Thymus (tissue), 11 donors: ENCODE measurements around the gene ILRUN. TPM values are rescaled to one million over a fixed set of nuclear protein-coding genes. Genes with fewer than 3 reads are reported as not detected.
"Not testable (repeated sequence)": the region's sequence is repeated elsewhere in the genome, so short reads cannot be mapped to it uniquely, and the experiment has no call there.

Experiments
- DNase-seq, 9 donors: peaks; one replicate each; pipeline ENCODE4 v3.0.0-alpha.2; 2013; ENCODE audit warnings: low spot score in 9 of 9, low read depth in 6 of 9, missing footprints in 1 of 9
- H3K27ac ChIP-seq, 2 donors: one replicate each; pipeline ENCODE4 v1.5.1; 2013; ENCODE audit warnings: control low read depth in 1 of 2, low read depth in 1 of 2, low read length in 1 of 2, mild to moderate bottlenecking in 1 of 2, moderate library complexity in 1 of 2
- H3K27me3 ChIP-seq, 2 donors: one replicate each; pipeline ENCODE4 v1.5.1; 2013; ENCODE audit warnings: low read length in 1 of 2; ENCODE audit not compliant: control insufficient read depth in 2 of 2, insufficient read depth in 1 of 2
- H3K36me3 ChIP-seq, 2 donors: one replicate each; pipeline ENCODE4 v1.5.1; 2013; ENCODE audit warnings: low read length in 1 of 2, mild to moderate bottlenecking in 1 of 2, moderate library complexity in 1 of 2; ENCODE audit not compliant: control insufficient read depth in 2 of 2, insufficient read depth in 2 of 2
- H3K4me1 ChIP-seq, 2 donors: one replicate each; pipeline ENCODE4 v1.5.1; 2013; ENCODE audit warnings: low read length in 2 of 2; ENCODE audit not compliant: control insufficient read depth in 2 of 2, insufficient read depth in 2 of 2
- H3K4me3 ChIP-seq, 2 donors: one replicate each; pipeline ENCODE4 v1.5.1; 2013; ENCODE audit warnings: low read length in 2 of 2, control low read depth in 1 of 2, mild to moderate bottlenecking in 1 of 2
- H3K9me3 ChIP-seq, 2 donors: one replicate each; pipeline ENCODE4 v1.5.1; 2013; ENCODE audit warnings: low read length in 1 of 2, mild to moderate bottlenecking in 1 of 2; ENCODE audit not compliant: control insufficient read depth in 2 of 2, insufficient read depth in 1 of 2
- WGBS: extraction: QIAGEN DNeasy Blood & Tissue Kit; methylation state at CpG from one replicate; pipeline ENCODE4 v1.1.7; 2013; 5-methylcytosine and 5-hydroxymethylcytosine counted together
- polyA plus RNA-seq: library from polyadenylated mRNA; stranded (reverse); fragments of 200-250 nt; gene quantifications from one replicate; pipeline ENCODE4 v1.2.3, GENCODE V29; 2013
- total RNA-seq: library from RNA; stranded (reverse); fragments of 120-200 nt; gene quantifications from one replicate; pipeline ENCODE4 v1.2.4, GENCODE V29; 2013
- donor health status: healthy.

Gene ILRUN
- total and polyA plus RNA-seq, 2 donors: 17.4 to 35.5 TPM

GRCh38 chr6:34663831-34664255 lies 32.7 kb downstream of the ILRUN start:
- DNase-seq: no peak
- H3K27me3 ChIP-seq: no peaks in the 10 kb centered on the region
- no peaks in the 10 kb centered on the region for H3K36me3 ChIP-seq
- H3K9me3 ChIP-seq: no peaks in the 10 kb centered on the region
- no peak overlapping the region for H3K4me3 ChIP-seq
- H3K4me1 ChIP-seq: peaks cover 3 to 6% of the 10 kb centered on the region in 2 donors
- no peak overlapping the region for H3K27ac ChIP-seq
- WGBS: 83% methylated on average over 5 of the region's 5 CpGs

GRCh38 chr6:34663371-34663770 lies 33.2 kb downstream of the ILRUN start:
- no peak for DNase-seq
- H3K9me3 ChIP-seq: no peaks in the 10 kb centered on the region
- H3K4me3 ChIP-seq: no peak overlapping the region
- peaks cover 3 to 6% of the 10 kb centered on the region in 2 donors for H3K4me1 ChIP-seq
- no peaks in the 10 kb centered on the region for H3K36me3 ChIP-seq
- no peak overlapping the region for H3K27ac ChIP-seq
- WGBS: 95% methylated on average over 2 of the region's 2 CpGs
- H3K27me3 ChIP-seq: no peaks in the 10 kb centered on the region

DNA sequence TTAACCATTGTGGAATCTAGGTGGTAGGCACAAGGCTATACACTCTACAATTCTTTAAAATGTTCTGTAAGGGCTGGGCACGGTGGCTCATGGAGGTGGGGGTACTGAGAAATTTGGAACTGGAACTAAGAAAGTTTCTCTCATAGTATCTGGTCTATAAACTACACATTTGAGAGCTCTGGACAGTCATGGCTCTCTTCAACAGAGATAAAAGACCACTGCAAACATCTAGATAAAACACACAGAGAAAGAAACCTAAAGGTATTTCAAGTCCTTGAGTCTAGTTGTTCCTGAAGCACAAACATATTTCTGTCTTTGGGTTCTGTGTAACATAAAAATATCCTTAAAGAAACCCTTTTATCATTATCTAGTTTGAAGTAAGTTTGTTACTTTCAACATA lies 35.2 kb downstream of the ILRUN start:
- no peak overlapping the region for H3K4me3 ChIP-seq
- no peaks in the 10 kb centered on the region for H3K27me3 ChIP-seq
- no peak for DNase-seq
- H3K27ac ChIP-seq: no peak overlapping the region
- H3K9me3 ChIP-seq: no peaks in the 10 kb centered on the region
- 97% methylated on average over 1 of the region's 1 CpG for WGBS
- peaks cover 19 to 24% of the 10 kb centered on the region in 2 donors for H3K4me1 ChIP-seq
- H3K36me3 ChIP-seq: no peaks in the 10 kb centered on the region

GRCh38 chr6:34658605-34659265 lies 37.8 kb downstream of the ILRUN start:
- WGBS: 98% methylated on average over 7 of the region's 7 CpGs
- Histone ChIP-seq H3K9me3 (no peaks in the 10 kb centered on the region), H3K36me3 (peaks cover 0 to under 1% of the 10 kb centered on the region in 2 donors), H3K27me3 (no peaks in the 10 kb centered on the region), H3K4me3 (no peak overlapping the region), H3K4me1 (peaks cover 18 to 24% of the 10 kb centered on the region in 2 donors), H3K27ac (no peak overlapping the region)
- DNase-seq: no peak

DNA sequence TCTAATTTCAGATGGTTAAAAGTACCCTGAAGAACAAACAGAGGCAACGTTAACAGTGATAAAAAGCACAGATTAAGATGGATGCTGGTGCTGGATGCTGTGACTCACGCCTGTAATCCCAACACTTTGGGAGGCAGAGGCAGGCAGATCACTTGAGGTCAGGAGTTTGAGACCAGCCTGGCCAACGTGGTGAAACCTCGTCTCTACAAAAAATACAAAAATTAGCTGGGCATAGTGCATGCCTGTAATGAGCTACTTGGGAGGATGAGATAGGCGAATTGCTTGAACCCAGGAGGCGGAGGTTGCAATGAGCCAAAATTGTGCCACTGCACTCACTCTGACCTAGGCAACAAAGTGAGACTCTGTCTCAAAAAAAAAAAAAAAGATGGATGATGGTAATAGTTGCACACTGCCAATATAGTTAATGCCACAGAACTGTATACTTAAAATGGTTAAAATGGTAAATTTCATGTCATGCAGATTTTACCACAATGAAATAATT lies 38.5 kb downstream of the ILRUN start:
- not testable (repeated sequence) for H3K36me3 ChIP-seq, H3K27me3 ChIP-seq, H3K4me3 ChIP-seq, DNase-seq, H3K9me3 ChIP-seq
- H3K4me1 ChIP-seq: peaks cover 18 to 24% of the 10 kb centered on the region in 2 donors
- peak overlapping the region in 1 of 2 donors; percentile 82 for H3K27ac ChIP-seq
- 80% methylated on average over 6 of the region's 6 CpGs for WGBS

GRCh38 chr6:34657307-34657978 lies 39.1 kb downstream of the ILRUN start:
- H3K4me3 ChIP-seq: peak overlapping the region; percentile 39 to 43
- 3% methylated on average over 2 of the region's 2 CpGs for WGBS
- DNase-seq: peak in 6 of 9 donors; percentile 45 to 73 (median 50)
- H3K27ac ChIP-seq: peak overlapping the region; percentile 71 to 82
- H3K36me3 ChIP-seq: peaks cover 4 to 8% of the 10 kb centered on the region in 2 donors
- H3K27me3 ChIP-seq: no peaks in the 10 kb centered on the region
- peaks cover 18 to 24% of the 10 kb centered on the region in 2 donors for H3K4me1 ChIP-seq
- H3K9me3 ChIP-seq: no peaks in the 10 kb centered on the region

GRCh38 chr6:34657037-34657306 lies 39.6 kb downstream of the ILRUN start:
- Histone ChIP-seq H3K4me3 (peak overlapping the region; percentile 39 to 43), H3K27ac (peak overlapping the region; percentile 71 to 82), H3K27me3 (no peaks in the 10 kb centered on the region), H3K36me3 (peaks cover 4 to 11% of the 10 kb centered on the region in 2 donors), H3K9me3 (no peaks in the 10 kb centered on the region), H3K4me1 (peaks cover 18 to 24% of the 10 kb centered on the region in 2 donors)
- 11% methylated on average over 1 of the region's 1 CpG for WGBS
- peak in 1 of 9 donors; percentile 29 for DNase-seq

GRCh38 chr6:34656378-34657036 lies 40.1 kb downstream of the ILRUN start:
- peak overlapping the region; percentile 39 to 43 for H3K4me3 ChIP-seq
- peaks cover 18 to 24% of the 10 kb centered on the region in 2 donors for H3K4me1 ChIP-seq

DNA sequence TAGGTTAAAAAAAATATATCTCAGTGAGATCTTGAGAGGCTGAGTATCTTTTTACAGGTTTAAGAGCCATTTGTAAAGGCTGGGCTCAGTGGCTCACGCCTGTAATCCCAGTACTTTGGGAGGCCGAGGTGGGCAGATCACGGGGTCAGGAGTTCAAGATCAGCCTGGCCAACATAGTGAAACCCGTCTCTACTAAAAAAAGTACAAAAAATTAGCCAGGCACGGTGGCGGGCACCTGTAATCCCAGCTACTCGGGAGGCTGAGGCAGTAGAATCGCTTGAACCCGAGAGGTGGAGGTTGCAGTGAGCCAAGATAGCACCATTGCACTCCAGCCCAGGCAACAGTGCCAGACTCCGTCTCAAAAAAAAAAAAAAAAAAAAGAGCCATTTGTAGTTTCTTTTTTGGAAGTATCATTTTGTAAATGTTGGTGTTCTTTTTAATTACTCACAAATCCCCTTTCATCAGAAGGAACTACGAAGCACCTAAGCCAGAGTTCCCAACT lies 40.6 kb downstream of the ILRUN start:
- H3K9me3 ChIP-seq, DNase-seq, H3K4me3 ChIP-seq, H3K27me3 ChIP-seq: not testable (repeated sequence)
- 91% methylated on average over 11 of the region's 11 CpGs for WGBS
- peak overlapping the region; percentile 71 to 82 for H3K27ac ChIP-seq
- peaks cover 4 to 11% of the 10 kb centered on the region in 2 donors for H3K36me3 ChIP-seq
- H3K4me1 ChIP-seq: peaks cover 18 to 28% of the 10 kb centered on the region in 2 donors

More at GRCh38 chr6:34656378-34657036, 40.1 kb downstream of the ILRUN start:
- DNase-seq: peak in 5 of 9 donors; percentile 25 to 72 (median 51)
- H3K27ac ChIP-seq: peak overlapping the region; percentile 71 to 82
- no peaks in the 10 kb centered on the region for H3K27me3 ChIP-seq
- no peaks in the 10 kb centered on the region for H3K9me3 ChIP-seq
- H3K36me3 ChIP-seq: peaks cover 4 to 11% of the 10 kb centered on the region in 2 donors
- WGBS: 63% methylated on average over 5 of the region's 5 CpGs
